Measurements from ENCODE around the gene SGCB.

SGCB gene

DNA sequence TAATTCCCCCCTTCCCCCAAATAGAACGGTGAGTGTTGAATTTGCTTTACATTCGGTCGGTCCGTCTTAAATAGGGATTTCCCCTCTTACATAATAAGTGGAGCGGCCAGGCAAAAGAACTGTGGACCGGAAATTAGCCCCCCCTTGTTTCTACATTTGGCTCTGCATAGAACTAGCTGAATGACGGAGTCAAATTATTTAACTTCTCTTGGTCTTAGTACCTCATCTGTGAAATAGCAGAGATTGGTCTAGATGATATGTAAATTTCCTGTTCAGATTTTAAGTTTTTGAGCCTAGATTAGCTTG lies 14.3 kb upstream of the SGCB start:
- WGBS (ENCODE audit: extremely low coverage, insufficient coverage, low lambda C conversion rate), result no CpG with 5 or more reads among the region's 7 CpGs
- no peak overlapping the region for H3K4me3 ChIP-seq (ENCODE audit: low read length)
- no peak overlapping the region for H2AK5ac ChIP-seq (ENCODE audit: low read length)
- peak overlapping the region; percentile 54 for H3K18ac ChIP-seq (ENCODE audit: low read length)
- no peaks in the 10 kb centered on the region for H3K4me1 ChIP-seq (ENCODE audit: control insufficient read depth, low read depth, low read length)
- H3K23ac ChIP-seq (ENCODE audit: low read length), result no peak overlapping the region
- no peak overlapping the region for H2BK15ac ChIP-seq (replicated peaks; ENCODE audit: low read depth)
- peak overlapping the region; percentile 45 for H3K56ac ChIP-seq (ENCODE audit: low read length)
- H3K4me2 ChIP-seq (ENCODE audit: low read length), result peak overlapping the region; percentile 32
- H3K36me3 ChIP-seq (ENCODE audit: control insufficient read depth, insufficient read depth, low read length), result no peaks in the 10 kb centered on the region
- H3K79me1 ChIP-seq (ENCODE audit: low read length), result no peaks in the 10 kb centered on the region
- peaks cover 3% of the 10 kb centered on the region for H3K27me3 ChIP-seq (ENCODE audit: insufficient read depth, low read length, poor library complexity)
- DNase-seq, result peak; percentile 14
- no peak overlapping the region for H3K27ac ChIP-seq (ENCODE audit: low read depth, low read length)
- H3K79me2 ChIP-seq (ENCODE audit: control insufficient read depth, insufficient read depth, low read length), result no peaks in the 10 kb centered on the region
- no peak overlapping the region for H3K4ac ChIP-seq (ENCODE audit: low read depth, low read length)
- no peak overlapping the region for H2BK5ac ChIP-seq (ENCODE audit: low read length)
- H4K5ac ChIP-seq (ENCODE audit: low read length), result no peak overlapping the region
- no peak overlapping the region for H4K8ac ChIP-seq (ENCODE audit: low read depth, low read length)
- peak overlapping the region; percentile 45 for H3K9ac ChIP-seq (ENCODE audit: low read length)
- no peak overlapping the region for H2BK120ac ChIP-seq (ENCODE audit: low read depth, low read length)

DNA sequence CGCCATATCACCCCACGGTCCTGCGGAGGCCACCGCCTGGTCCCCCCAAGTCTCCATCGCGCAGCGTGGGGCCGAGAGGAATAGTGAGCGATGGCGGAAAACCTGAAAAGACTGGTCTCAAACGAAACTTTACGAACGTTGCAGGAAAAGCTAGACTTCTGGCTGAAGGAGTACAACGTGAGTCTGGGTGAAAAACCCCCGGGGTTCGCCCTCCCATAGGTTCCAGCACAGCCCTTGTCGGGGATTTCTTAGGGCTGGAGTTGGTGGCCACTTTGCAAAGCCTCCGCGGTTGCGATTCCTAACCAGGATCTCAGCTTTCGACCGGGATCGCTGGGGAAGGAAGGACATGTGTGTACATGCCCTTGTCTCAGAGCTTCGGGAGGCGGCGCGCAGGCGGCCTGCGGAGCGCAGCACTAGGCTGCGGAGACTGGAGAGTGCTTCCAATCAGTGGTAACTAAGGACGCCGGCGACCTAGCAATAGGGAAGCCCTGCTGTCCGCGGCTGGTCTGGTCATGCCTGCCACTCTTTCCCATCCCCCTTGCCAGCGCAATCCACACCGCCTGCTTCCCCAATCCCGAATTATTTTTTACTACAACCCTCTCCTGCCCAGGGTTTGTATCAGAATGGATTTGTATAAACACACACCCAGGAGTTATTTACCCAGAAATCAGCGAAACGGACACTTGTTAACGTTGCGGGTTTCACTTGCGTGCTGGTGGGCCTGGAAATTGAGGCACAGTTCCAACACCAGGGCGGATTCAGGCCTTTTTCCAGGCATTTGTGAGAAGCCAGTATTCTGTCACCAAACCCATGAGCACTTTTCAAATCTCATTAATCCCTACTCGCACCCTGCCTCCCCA lies 13.7 kb upstream of the SGCB start:
- peak overlapping the region; percentile 45 for H3K56ac ChIP-seq (ENCODE audit: low read length)

DNA sequence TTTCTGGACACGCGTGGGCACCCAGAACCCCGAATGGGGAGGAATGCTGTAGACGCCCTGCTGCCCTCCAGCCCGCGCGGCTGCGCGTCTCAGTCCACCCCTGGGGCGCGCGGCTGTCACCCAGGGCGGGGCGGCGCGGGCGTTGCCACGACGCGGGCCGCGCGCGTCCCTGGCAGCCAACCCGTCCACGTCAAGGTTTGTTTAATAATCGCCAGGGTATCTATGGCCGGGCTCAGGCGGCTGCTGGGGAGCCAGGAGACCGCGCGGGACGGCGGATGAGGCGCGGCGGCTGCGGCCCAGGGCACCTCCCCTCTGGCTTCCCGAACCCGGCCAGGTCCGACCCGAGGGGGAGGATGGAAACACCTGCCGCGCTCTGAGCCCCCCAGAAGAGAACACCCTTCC lies 13.1 kb upstream of the SGCB start, which contains the start of gene SPATA18:
SPATA18 (plus strand) TSS at position 92 of the 402 bp plus-strand sequence. CDS start 401 bp downstream, outside the sequence.
- peak within 1 kb of the TSS; percentile 46 for H3K9ac ChIP-seq (ENCODE audit: low read length)
- WGBS (ENCODE audit: extremely low coverage, insufficient coverage, low lambda C conversion rate), result no CpG with 5 or more reads among the region's 44 CpGs
- no peak within 1 kb of the TSS for H4K5ac ChIP-seq (ENCODE audit: low read length)
- H3K18ac ChIP-seq (ENCODE audit: low read length), result peak within 1 kb of the TSS; percentile 71
- no peaks in the 10 kb centered on the region for H3K36me3 ChIP-seq (ENCODE audit: control insufficient read depth, insufficient read depth, low read length)
- no peak within 1 kb of the TSS for H3K27ac ChIP-seq (ENCODE audit: low read depth, low read length)
- no peaks in the 10 kb centered on the region for H3K4me1 ChIP-seq (ENCODE audit: control insufficient read depth, low read depth, low read length)
- H3K56ac ChIP-seq (ENCODE audit: low read length), result peak within 1 kb of the TSS; percentile 45
- H4K8ac ChIP-seq (ENCODE audit: low read depth, low read length), result no peak within 1 kb of the TSS
- peak within 1 kb of the TSS; percentile 47 for H3K4me2 ChIP-seq (ENCODE audit: low read length)
- H2BK120ac ChIP-seq (ENCODE audit: low read depth, low read length), result no peak within 1 kb of the TSS
- H3K23ac ChIP-seq (ENCODE audit: low read length), result no peak within 1 kb of the TSS
- H2BK5ac ChIP-seq (ENCODE audit: low read length), result no peak within 1 kb of the TSS
- H3K4me3 ChIP-seq (ENCODE audit: low read length), result peak within 1 kb of the TSS; percentile 9
- no peaks in the 10 kb centered on the region for H3K79me1 ChIP-seq (ENCODE audit: low read length)
- no peak within 1 kb of the TSS for H2AK5ac ChIP-seq (ENCODE audit: low read length)
- peak within 1 kb of the TSS; percentile 41 for H2BK15ac ChIP-seq (replicated peaks; ENCODE audit: low read depth)
- DNase-seq, result no peak
- peaks cover 3% of the 10 kb centered on the region for H3K27me3 ChIP-seq (ENCODE audit: insufficient read depth, low read length, poor library complexity)
- H3K4ac ChIP-seq (ENCODE audit: low read depth, low read length), result peak within 1 kb of the TSS; percentile 48
- H3K79me2 ChIP-seq (ENCODE audit: control insufficient read depth, insufficient read depth, low read length), result no peaks in the 10 kb centered on the region

More for the DNA sequence above, 13.7 kb upstream of the SGCB start:
- Histone ChIP-seq H3K36me3 (ENCODE audit: control insufficient read depth, insufficient read depth, low read length) (no peaks in the 10 kb centered on the region), H3K4me1 (ENCODE audit: control insufficient read depth, low read depth, low read length) (no peaks in the 10 kb centered on the region), H3K4me3 (ENCODE audit: low read length) (peak overlapping the region; percentile 9), H2AK5ac (ENCODE audit: low read length) (no peak overlapping the region), H3K23ac (ENCODE audit: low read length) (no peak overlapping the region), H3K4ac (ENCODE audit: low read depth, low read length) (peak overlapping the region; percentile 48), H3K27ac (ENCODE audit: low read depth, low read length) (no peak overlapping the region), H2BK5ac (ENCODE audit: low read length) (no peak overlapping the region), H2BK15ac (replicated peaks; ENCODE audit: low read depth) (no peak overlapping the region), H3K9ac (ENCODE audit: low read length) (peak overlapping the region; percentile 46), H3K18ac (ENCODE audit: low read length) (peak overlapping the region; percentile 71), H3K79me1 (ENCODE audit: low read length) (no peaks in the 10 kb centered on the region), H3K4me2 (ENCODE audit: low read length) (peak overlapping the region; percentile 47), H2BK120ac (ENCODE audit: low read depth, low read length) (no peak overlapping the region), H4K8ac (ENCODE audit: low read depth, low read length) (no peak overlapping the region), H3K27me3 (ENCODE audit: insufficient read depth, low read length, poor library complexity) (peaks cover 3% of the 10 kb centered on the region), H3K79me2 (ENCODE audit: control insufficient read depth, insufficient read depth, low read length) (no peaks in the 10 kb centered on the region), H4K5ac (ENCODE audit: low read length) (no peak overlapping the region)
- peak; percentile 97 for DNase-seq
- whole genome bisulfite sequencing (ENCODE audit: extremely low coverage, insufficient coverage, low lambda C conversion rate), result no CpG with 5 or more reads among the region's 46 CpGs

- no peak overlapping the region for H2AK5ac ChIP-seq (ENCODE audit: low read length)
- H3K56ac ChIP-seq (ENCODE audit: low read length), result no peak overlapping the region
- DNase-seq, result no peak
- no peak overlapping the region for H3K4me2 ChIP-seq (ENCODE audit: low read length)
- no peaks in the 10 kb centered on the region for H3K79me1 ChIP-seq (ENCODE audit: low read length)
- H2BK120ac ChIP-seq (ENCODE audit: low read depth, low read length), result no peak overlapping the region
- H3K4me3 ChIP-seq (ENCODE audit: low read length), result no peak overlapping the region
- H3K36me3 ChIP-seq (ENCODE audit: control insufficient read depth, insufficient read depth, low read length), result no peaks in the 10 kb centered on the region
- H2BK15ac ChIP-seq (replicated peaks; ENCODE audit: low read depth), result peak overlapping the region; percentile 19
- no peak overlapping the region for H2BK5ac ChIP-seq (ENCODE audit: low read length)
- H3K79me2 ChIP-seq (ENCODE audit: control insufficient read depth, insufficient read depth, low read length), result no peaks in the 10 kb centered on the region
- no peak overlapping the region for H3K4ac ChIP-seq (ENCODE audit: low read depth, low read length)
- no CpG with 5 or more reads among the region's 5 CpGs for WGBS (ENCODE audit: extremely low coverage, insufficient coverage, low lambda C conversion rate)
- no peak overlapping the region for H3K27ac ChIP-seq (ENCODE audit: low read depth, low read length)
- H3K27me3 ChIP-seq (ENCODE audit: insufficient read depth, low read length, poor library complexity), result peaks cover 3% of the 10 kb centered on the region
- H3K23ac ChIP-seq (ENCODE audit: low read length), result no peak overlapping the region
- H3K18ac ChIP-seq (ENCODE audit: low read length), result no peak overlapping the region
- no peaks in the 10 kb centered on the region for H3K4me1 ChIP-seq (ENCODE audit: control insufficient read depth, low read depth, low read length)
- H3K9ac ChIP-seq (ENCODE audit: low read length), result no peak overlapping the region
- H4K8ac ChIP-seq (ENCODE audit: low read depth, low read length), result no peak overlapping the region
- H4K5ac ChIP-seq (ENCODE audit: low read length), result no peak overlapping the region
These were observed 11.2 kb upstream of the SGCB start for GRCh38 chr4:52049266-52049665.

DNA sequence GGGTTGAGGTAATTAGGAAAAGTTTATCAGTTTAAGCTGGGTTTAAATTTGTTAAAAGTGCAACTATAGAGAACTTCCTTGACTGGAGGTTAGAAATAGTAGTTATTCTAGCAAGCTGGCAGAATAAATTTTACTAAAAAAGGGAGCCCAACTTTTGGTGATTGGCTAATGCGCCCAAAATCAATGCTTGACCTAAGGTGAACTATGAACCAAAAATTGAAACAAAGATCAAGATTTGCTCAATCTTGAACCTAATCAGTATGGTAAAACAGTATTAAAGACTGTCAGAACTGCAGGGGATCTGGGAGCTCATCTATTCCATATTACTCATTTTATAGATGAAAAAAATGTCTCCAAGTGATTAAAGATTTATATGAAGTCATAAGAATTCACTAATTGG lies 6.9 kb upstream of the SGCB start:
- no peak for DNase-seq
- no peak overlapping the region for H2BK120ac ChIP-seq (ENCODE audit: low read depth, low read length)
- no peak overlapping the region for H2AK5ac ChIP-seq (ENCODE audit: low read length)
- no peak overlapping the region for H2BK15ac ChIP-seq (replicated peaks; ENCODE audit: low read depth)
- no peak overlapping the region for H3K4me3 ChIP-seq (ENCODE audit: low read length)
- no peak overlapping the region for H4K5ac ChIP-seq (ENCODE audit: low read length)
- no CpG with 5 or more reads among the region's 1 CpG for WGBS (ENCODE audit: extremely low coverage, insufficient coverage, low lambda C conversion rate)
- no peak overlapping the region for H3K4ac ChIP-seq (ENCODE audit: low read depth, low read length)
- H3K18ac ChIP-seq (ENCODE audit: low read length), result no peak overlapping the region
- no peaks in the 10 kb centered on the region for H3K79me1 ChIP-seq (ENCODE audit: low read length)
- H4K8ac ChIP-seq (ENCODE audit: low read depth, low read length), result no peak overlapping the region
- no peak overlapping the region for H2BK5ac ChIP-seq (ENCODE audit: low read length)
- no peak overlapping the region for H3K23ac ChIP-seq (ENCODE audit: low read length)
- no peaks in the 10 kb centered on the region for H3K4me1 ChIP-seq (ENCODE audit: control insufficient read depth, low read depth, low read length)
- H3K27me3 ChIP-seq (ENCODE audit: insufficient read depth, low read length, poor library complexity), result no peaks in the 10 kb centered on the region
- no peak overlapping the region for H3K4me2 ChIP-seq (ENCODE audit: low read length)
- no peaks in the 10 kb centered on the region for H3K36me3 ChIP-seq (ENCODE audit: control insufficient read depth, insufficient read depth, low read length)
- H3K27ac ChIP-seq (ENCODE audit: low read depth, low read length), result no peak overlapping the region
- H3K56ac ChIP-seq (ENCODE audit: low read length), result no peak overlapping the region
- H3K79me2 ChIP-seq (ENCODE audit: control insufficient read depth, insufficient read depth, low read length), result no peaks in the 10 kb centered on the region
- no peak overlapping the region for H3K9ac ChIP-seq (ENCODE audit: low read length)
